Stimulated activated memory B cell treated with anti-CD40 and anti-IgM and Interleukin-4, amounts not matched to agents 10 μg/mL and 1 μg/mL and 100 μg/mL, for 72 hours (primary cell): ENCODE data around the gene DMAC1.

Experiments used
- ATAC-seq: fragments of 150-1000 bp; cut with Tn5 transposase; 2 replicates; pipeline ENCODE4 v1.10.0; 2021
- H3K27ac Mint-ChIP-seq: one replicate; pipeline ENCODE4 v1.8.0; 2022; ENCODE audit warnings: mild to moderate bottlenecking, mixed read lengths
- H3K27me3 Mint-ChIP-seq: one replicate; pipeline ENCODE4 v1.8.0; 2022; ENCODE audit warnings: mixed read lengths
- H3K36me3 Mint-ChIP-seq: one replicate; pipeline ENCODE4 v1.8.0; 2022; ENCODE audit warnings: mixed read lengths
- H3K4me1 Mint-ChIP-seq: one replicate; pipeline ENCODE4 v1.8.0; 2022; ENCODE audit warnings: mixed read lengths
- H3K4me3 Mint-ChIP-seq: one replicate; pipeline ENCODE4 v1.8.0; 2022; ENCODE audit warnings: mild to moderate bottlenecking, moderate library complexity, mixed read lengths
- H3K9me3 Mint-ChIP-seq: one replicate; pipeline ENCODE4 v1.8.0; 2022; ENCODE audit warnings: mixed read lengths

Gene DMAC1, protein sequence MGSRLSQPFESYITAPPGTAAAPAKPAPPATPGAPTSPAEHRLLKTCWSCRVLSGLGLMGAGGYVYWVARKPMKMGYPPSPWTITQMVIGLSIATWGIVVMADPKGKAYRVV

GRCh38 chr9:7799234-7799943 lies at the start of gene DMAC1:
DMAC1 (minus strand) TSS chr9:7799778; CDS start chr9:7799734, 44 bp downstream.
- H3K4me1 Mint-ChIP-seq, result peaks cover 7% of the 10 kb centered on the region
- ATAC-seq, result peak; percentile 96
- H3K4me3 Mint-ChIP-seq, result peak within 1 kb of the TSS; percentile 96
- peaks cover 17% of the 10 kb centered on the region for H3K36me3 Mint-ChIP-seq
- H3K27ac Mint-ChIP-seq, result peak within 1 kb of the TSS; percentile 92
- H3K9me3 Mint-ChIP-seq, result no peaks in the 10 kb centered on the region
- no peaks in the 10 kb centered on the region for H3K27me3 Mint-ChIP-seq

- ATAC-seq, result no peak
- no peaks in the 10 kb centered on the region for H3K36me3 Mint-ChIP-seq
- peaks cover 3% of the 10 kb centered on the region for H3K9me3 Mint-ChIP-seq
These were observed 49.8 kb upstream of the DMAC1 start for GRCh38 chr9:7849362-7849761.

GRCh38 chr9:7848498-7848897 lies 48.9 kb upstream of the DMAC1 start:
- no peak overlapping the region for H3K4me3 Mint-ChIP-seq
- no peaks in the 10 kb centered on the region for H3K4me1 Mint-ChIP-seq
- ATAC-seq, result no peak
- no peaks in the 10 kb centered on the region for H3K27me3 Mint-ChIP-seq
- peaks cover 3% of the 10 kb centered on the region for H3K9me3 Mint-ChIP-seq
- no peaks in the 10 kb centered on the region for H3K36me3 Mint-ChIP-seq
- no peak overlapping the region for H3K27ac Mint-ChIP-seq

More at GRCh38 chr9:7849362-7849761, 49.8 kb upstream of the DMAC1 start:
- Mint-ChIP-seq H3K4me3 (no peak overlapping the region), H3K4me1 (no peaks in the 10 kb centered on the region), H3K27ac (no peak overlapping the region), H3K27me3 (no peaks in the 10 kb centered on the region)

GRCh38 chr9:7844242-7844641 lies 44.7 kb upstream of the DMAC1 start:
- no peaks in the 10 kb centered on the region for H3K36me3 Mint-ChIP-seq
- H3K27ac Mint-ChIP-seq, result no peak overlapping the region
- H3K27me3 Mint-ChIP-seq, result no peaks in the 10 kb centered on the region
- no peaks in the 10 kb centered on the region for H3K4me1 Mint-ChIP-seq
- ATAC-seq, result peak; percentile 53
- no peak overlapping the region for H3K4me3 Mint-ChIP-seq
- H3K9me3 Mint-ChIP-seq, result no peaks in the 10 kb centered on the region

DNA sequence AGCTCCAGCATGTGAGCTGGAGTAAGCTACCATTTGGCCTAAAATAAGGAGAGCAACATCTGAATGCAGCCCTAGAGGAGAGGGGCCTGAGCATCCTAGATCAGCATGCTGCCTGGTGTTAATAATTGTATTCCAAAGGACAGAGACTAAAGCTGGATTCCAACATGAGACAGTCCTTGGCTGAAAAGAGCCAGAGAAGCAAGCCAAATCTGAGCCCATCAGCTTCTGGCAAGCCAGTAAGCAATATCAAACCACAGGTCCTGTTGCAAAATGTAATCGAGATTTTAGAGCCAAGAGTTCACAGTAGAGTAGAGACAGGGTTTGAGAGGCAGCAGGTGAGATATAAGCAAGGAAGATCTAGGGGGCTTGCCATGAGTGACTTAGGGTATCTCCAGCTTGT lies 42.3 kb upstream of the DMAC1 start:
- Mint-ChIP-seq H3K27me3 (no peaks in the 10 kb centered on the region), H3K4me3 (no peak overlapping the region), H3K27ac (no peak overlapping the region), H3K36me3 (no peaks in the 10 kb centered on the region), H3K4me1 (no peaks in the 10 kb centered on the region), H3K9me3 (no peaks in the 10 kb centered on the region)
- ATAC-seq, result no peak

GRCh38 chr9:7834531-7834930 lies 35.0 kb upstream of the DMAC1 start:
- Mint-ChIP-seq H3K4me1 (no peaks in the 10 kb centered on the region), H3K9me3 (peaks cover 3% of the 10 kb centered on the region), H3K36me3 (no peaks in the 10 kb centered on the region), H3K4me3 (no peak overlapping the region), H3K27me3 (no peaks in the 10 kb centered on the region), H3K27ac (no peak overlapping the region)
- ATAC-seq, result no peak

- no peak overlapping the region for H3K4me3 Mint-ChIP-seq
- H3K9me3 Mint-ChIP-seq, result peaks cover 3% of the 10 kb centered on the region
- H3K27me3 Mint-ChIP-seq, result no peaks in the 10 kb centered on the region
- no peaks in the 10 kb centered on the region for H3K4me1 Mint-ChIP-seq
- H3K27ac Mint-ChIP-seq, result no peak overlapping the region
- H3K36me3 Mint-ChIP-seq, result no peaks in the 10 kb centered on the region
- no peak for ATAC-seq
These were observed 28.8 kb upstream of the DMAC1 start for GRCh38 chr9:7828334-7828733.

- no peak overlapping the region for H3K4me3 Mint-ChIP-seq
- no peaks in the 10 kb centered on the region for H3K27me3 Mint-ChIP-seq
- H3K27ac Mint-ChIP-seq, result no peak overlapping the region
- no peaks in the 10 kb centered on the region for H3K36me3 Mint-ChIP-seq
- H3K4me1 Mint-ChIP-seq, result no peaks in the 10 kb centered on the region
- ATAC-seq, result no peak
- peaks cover 3% of the 10 kb centered on the region for H3K9me3 Mint-ChIP-seq
These were observed 28.2 kb upstream of the DMAC1 start for GRCh38 chr9:7827792-7828191.

DNA sequence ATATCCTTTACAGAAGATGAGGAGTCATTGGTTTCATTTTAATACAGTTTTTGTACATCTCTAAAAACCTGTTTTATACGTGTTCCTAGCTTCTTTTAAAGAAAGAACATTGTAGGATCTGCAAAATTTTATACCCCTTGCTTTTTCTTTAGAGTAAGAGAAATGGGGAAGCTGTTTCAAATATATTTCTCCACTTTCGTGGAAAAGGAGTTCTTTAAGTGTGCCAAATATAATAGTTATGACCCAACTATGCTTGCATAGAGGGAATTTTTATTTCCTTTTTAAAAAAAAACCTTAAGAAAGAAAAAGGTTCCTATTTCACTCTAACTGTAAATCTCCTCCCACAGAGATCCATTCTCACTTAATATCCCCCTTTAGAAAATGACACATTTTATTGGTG lies 27.5 kb upstream of the DMAC1 start:
- ATAC-seq, result no peak
- Mint-ChIP-seq H3K9me3 (peaks cover 3% of the 10 kb centered on the region), H3K4me3 (no peak overlapping the region), H3K27ac (no peak overlapping the region), H3K4me1 (no peaks in the 10 kb centered on the region), H3K27me3 (no peaks in the 10 kb centered on the region), H3K36me3 (no peaks in the 10 kb centered on the region)

DNA sequence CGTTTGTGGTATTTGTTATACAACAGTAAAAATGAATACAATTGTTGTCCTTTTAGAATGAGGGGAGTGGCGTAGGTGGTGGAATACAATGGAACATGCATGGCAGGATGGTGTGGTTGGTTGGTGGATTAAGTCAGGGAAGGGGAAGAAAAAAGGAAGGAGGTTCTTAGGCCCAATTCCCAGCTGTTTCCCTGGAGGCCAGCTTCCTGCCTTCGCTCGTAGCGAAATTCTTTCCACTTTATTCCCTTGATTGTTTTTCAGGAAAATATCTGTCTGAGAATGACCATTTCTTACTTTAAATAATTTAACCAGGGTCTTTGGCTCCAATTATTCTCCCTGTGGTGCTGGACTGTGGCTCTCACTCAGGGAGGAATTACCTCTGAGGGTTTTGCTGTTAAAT lies 24.1 kb upstream of the DMAC1 start:
- no peak overlapping the region for H3K27ac Mint-ChIP-seq
- no peak overlapping the region for H3K4me3 Mint-ChIP-seq
- no peaks in the 10 kb centered on the region for H3K9me3 Mint-ChIP-seq
- no peaks in the 10 kb centered on the region for H3K36me3 Mint-ChIP-seq
- no peak for ATAC-seq
- H3K27me3 Mint-ChIP-seq, result no peaks in the 10 kb centered on the region
- no peaks in the 10 kb centered on the region for H3K4me1 Mint-ChIP-seq

GRCh38 chr9:7819984-7820383 lies 20.4 kb upstream of the DMAC1 start:
- Mint-ChIP-seq H3K4me3 (no peak overlapping the region), H3K9me3 (no peaks in the 10 kb centered on the region), H3K27ac (no peak overlapping the region), H3K4me1 (no peaks in the 10 kb centered on the region), H3K36me3 (no peaks in the 10 kb centered on the region), H3K27me3 (no peaks in the 10 kb centered on the region)
- no peak for ATAC-seq

DNA sequence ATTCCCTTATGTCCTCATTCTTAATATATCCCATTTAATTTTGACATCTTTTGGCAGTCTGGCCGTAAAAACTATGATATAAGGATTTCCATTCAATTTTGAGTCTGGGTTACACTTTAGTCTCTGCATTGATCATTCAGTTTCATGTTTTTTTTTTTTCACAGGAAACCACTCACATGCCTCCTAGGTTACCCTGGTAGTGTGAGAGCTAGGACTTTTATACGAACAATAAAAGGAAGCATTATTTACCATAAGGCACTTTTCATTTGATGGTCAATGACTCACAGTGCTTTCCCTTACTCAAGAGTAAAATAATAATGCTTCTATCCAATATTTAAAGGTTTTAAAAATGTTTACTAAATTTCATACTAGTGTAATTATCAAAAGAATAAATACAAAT lies 16.4 kb upstream of the DMAC1 start:
- Mint-ChIP-seq H3K4me3 (no peak overlapping the region), H3K4me1 (no peaks in the 10 kb centered on the region), H3K9me3 (no peaks in the 10 kb centered on the region), H3K27ac (no peak overlapping the region), H3K27me3 (no peaks in the 10 kb centered on the region), H3K36me3 (no peaks in the 10 kb centered on the region)
- no peak for ATAC-seq

DNA sequence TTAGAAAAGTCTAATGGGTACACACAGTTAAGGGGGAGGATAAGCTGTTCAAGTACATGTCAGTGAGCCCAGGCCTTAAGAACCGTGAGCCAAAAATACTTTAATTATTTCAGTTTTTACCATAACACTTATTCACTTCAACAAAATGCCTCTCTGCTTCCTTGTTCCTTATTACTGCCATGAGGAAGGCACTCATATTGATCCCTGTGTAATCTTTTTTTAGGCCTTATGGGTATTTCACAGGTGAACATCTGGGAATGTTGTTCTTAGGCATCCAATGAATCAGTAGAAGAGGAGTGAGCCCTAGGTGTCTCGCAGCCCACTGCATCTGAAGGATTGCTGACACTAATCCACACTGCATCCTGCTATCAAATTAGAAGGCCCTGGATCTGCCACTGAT lies 13.5 kb upstream of the DMAC1 start:
- Mint-ChIP-seq H3K36me3 (no peaks in the 10 kb centered on the region), H3K9me3 (no peaks in the 10 kb centered on the region), H3K27ac (no peak overlapping the region), H3K27me3 (peaks cover 7% of the 10 kb centered on the region), H3K4me3 (no peak overlapping the region), H3K4me1 (no peaks in the 10 kb centered on the region)
- no peak for ATAC-seq

DNA sequence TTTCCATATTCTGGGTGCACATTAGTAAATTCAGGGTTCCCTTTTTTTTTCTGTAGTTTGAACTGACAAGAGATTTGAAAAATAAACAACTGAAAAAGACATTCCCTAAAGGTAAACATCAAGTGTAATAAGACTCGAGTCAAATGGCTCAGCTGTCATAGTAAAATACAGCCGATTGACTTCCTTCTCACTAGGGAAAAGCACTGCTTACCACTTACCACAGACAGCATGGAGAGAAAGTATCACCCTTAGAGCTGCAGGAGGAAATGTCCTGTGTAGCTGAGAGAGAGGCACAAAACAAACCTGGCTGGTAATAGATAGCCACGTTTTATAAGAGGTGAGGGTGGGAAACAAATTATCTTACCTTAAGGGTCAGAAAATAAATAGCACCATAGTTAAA lies 12.1 kb upstream of the DMAC1 start:
- Mint-ChIP-seq H3K9me3 (no peaks in the 10 kb centered on the region), H3K4me3 (no peak overlapping the region), H3K27ac (no peak overlapping the region), H3K36me3 (no peaks in the 10 kb centered on the region), H3K4me1 (no peaks in the 10 kb centered on the region), H3K27me3 (peaks cover 7% of the 10 kb centered on the region)
- ATAC-seq, result no peak

DNA sequence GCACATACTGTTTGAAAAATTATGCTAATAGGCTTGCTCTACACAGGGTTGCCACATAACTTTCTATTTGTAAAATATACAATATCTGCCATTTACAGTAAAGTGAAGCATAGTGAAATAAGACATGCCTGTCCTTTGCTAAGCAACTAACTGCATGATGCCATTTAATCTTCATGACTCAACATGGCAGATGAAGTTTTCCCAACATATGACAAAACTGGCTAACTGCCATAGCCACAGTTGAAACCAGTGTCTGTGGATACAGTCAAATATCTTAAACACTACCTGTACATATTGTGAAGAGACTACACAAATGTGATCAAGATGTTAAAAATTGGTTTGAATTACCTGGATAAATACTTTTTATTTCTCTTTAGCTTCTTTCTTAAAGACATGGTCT lies 3.1 kb upstream of the DMAC1 start:
- Mint-ChIP-seq H3K4me3 (no peak overlapping the region), H3K27ac (no peak overlapping the region), H3K27me3 (no peaks in the 10 kb centered on the region), H3K9me3 (no peaks in the 10 kb centered on the region), H3K4me1 (peaks cover 7% of the 10 kb centered on the region), H3K36me3 (peaks cover 5% of the 10 kb centered on the region)
- ATAC-seq, result no peak

DNA sequence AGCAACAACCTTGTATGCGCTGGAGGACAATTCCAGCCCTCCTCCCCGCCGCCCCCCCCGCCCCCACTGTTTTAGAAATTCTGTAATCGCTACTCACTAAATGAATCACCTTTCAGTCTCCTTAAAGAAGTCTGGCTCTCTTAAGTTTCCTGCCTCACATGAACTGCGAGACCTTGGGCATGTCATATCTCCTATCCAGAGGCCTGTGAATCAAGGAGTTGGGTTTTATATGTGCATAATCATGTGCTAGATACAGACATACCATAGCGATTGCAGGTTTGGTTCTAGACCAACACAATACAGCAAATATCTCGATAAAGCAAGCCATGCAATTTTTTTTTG lies 337 bp upstream of the DMAC1 start:
- Mint-ChIP-seq H3K27me3 (no peaks in the 10 kb centered on the region), H3K36me3 (peaks cover 17% of the 10 kb centered on the region), H3K4me1 (peaks cover 7% of the 10 kb centered on the region), H3K9me3 (no peaks in the 10 kb centered on the region), H3K27ac (peak overlapping the region; percentile 92), H3K4me3 (peak overlapping the region; percentile 96)
- ATAC-seq, result peak; percentile 25
